Lower leg skin (tissue), 3 donors: ENCODE results near the gene GALNT12.

Experiments used
- CTCF ChIP-seq, 3 donors: fragments of 450-650 bp; IDR thresholded peaks; one replicate each; pipeline ENCODE4 v1.5.1; 2016; ENCODE audit warnings: antibody characterized with exemption in 3 of 3, mild to moderate bottlenecking in 3 of 3, moderate library complexity in 2 of 3
- POLR2A ChIP-seq, 2 donors: fragments of 450-650 bp; IDR thresholded peaks; one replicate each; pipeline ENCODE4 v1.6.1; 2016 to 2017; ENCODE audit warnings: antibody characterized with exemption in 2 of 2, mild to moderate bottlenecking in 1 of 2, moderate library complexity in 1 of 2

GRCh38 chr9:98833090-98833956, 25.9 kb downstream of the GALNT12 start:
- no peak for TF ChIP-seq CTCF (IDR thresholded peaks at IDR 0.05)
- TF ChIP-seq POLR2A (IDR thresholded peaks at IDR 0.05) = no peak
